Gastrocnemius medialis (tissue), 4 donors: Measurements from ENCODE around the gene PRICKLE2. TPM values are rescaled to one million over a fixed set of nuclear protein-coding genes. Genes with fewer than 3 reads are reported as not detected.

Experiments used
- ATAC-seq, 2 donors: fragments of 150-250 bp; one replicate each; pipeline ENCODE4 v1.9.1; 2016
- DNase-seq, 2 donors: peaks; one replicate each; pipeline ENCODE4 v3.0.0-alpha.2; 2019
- H3K27ac ChIP-seq, 4 donors: fragments of 200-600 bp; sonication (generic); 1 replicate in 1 of 4; 2 replicates in 3 of 4; pipeline ENCODE4 v1.5.1; 2016 to 2018; ENCODE audit warnings: mild to moderate bottlenecking in 2 of 4, moderate library complexity in 1 of 4
- H3K27me3 ChIP-seq, 3 donors: fragments of 200-600 bp; sonication (generic) in 2 of 3; 1 replicate in 1 of 3; 2 replicates in 2 of 3; pipeline versions ENCODE4 v1.5.1 to v1.6.0; 2016 to 2019; ENCODE audit warnings: mild to moderate bottlenecking in 1 of 3, moderate library complexity in 1 of 3
- H3K36me3 ChIP-seq, 2 donors: fragments of 200-600 bp; sonication (generic) in 1 of 2; one replicate each; pipeline ENCODE4 v1.5.1; 2017 to 2018
- H3K4me1 ChIP-seq, 2 donors: fragments of 200-600 bp; sonication (generic) in 1 of 2; one replicate each; pipeline ENCODE4 v1.5.1; 2016 to 2017; ENCODE audit warnings: mild to moderate bottlenecking in 2 of 2
- H3K4me3 ChIP-seq, 4 donors: fragments of 200-600 bp; sonication (generic) in 3 of 4; 1 replicate in 1 of 4; 2 replicates in 3 of 4; pipeline ENCODE4 v1.5.1; 2016 to 2019; ENCODE audit warnings: mild to moderate bottlenecking in 2 of 4
- H3K9me3 ChIP-seq, 3 donors: fragments of 200-600 bp; sonication (generic) in 2 of 3; 1 replicate in 1 of 3; 2 replicates in 2 of 3; pipeline ENCODE4 v1.5.1; 2016 to 2019
- POLR2A ChIP-seq, 2 donors: fragments of 450-650 bp; IDR thresholded peaks; one replicate each; pipeline ENCODE4 v1.6.1; 2017; ENCODE audit warnings: antibody characterized with exemption in 2 of 2, mild to moderate bottlenecking in 2 of 2, moderate library complexity in 2 of 2
- in situ Hi-C, 4 donors: fragments of 200-750 bp; cut with MboI; loops; one replicate each; pipeline versions ENCODE4 v1.15.0 to v1.8.0; 2017; ENCODE audit warnings: low sequenced_read_pairs in 4 of 4
- intact Hi-C: fragments of 100-400 bp; cut with DNase I; formaldehyde crosslinking; loops from one replicate; pipeline ENCODE4 v1.15.1; 2023; ENCODE audit warnings: low total_unique reads
- total RNA-seq, 4 donors: library from RNA; depleted of rRNA; stranded (reverse); fragments of >200 nt; gene quantifications; one replicate each; pipeline versions ENCODE4 v1.1.0 to v1.2.3, GENCODE V29; 2016
- TF ChIP-seq, protein P1 (sequence below), 5 experiments: fragments of 450-650 bp in 3 of 5; fragments of 200-600 bp in 2 of 5; sonication (generic) in 2 of 5; IDR thresholded peaks in 4 of 5; conservative IDR thresholded peaks in 1 of 5; 1 replicate in 4 of 5; 2 replicates in 1 of 5; pipeline ENCODE4 v1.5.1; 2016 to 2019; ENCODE audit warnings: antibody characterized with exemption in 5 of 5, mild to moderate bottlenecking in 3 of 5, moderate library complexity in 3 of 5

PRICKLE2 gene
- total RNA-seq, 4 donors from 2014 or later, result 3.6 to 6.7 (median 4.6) TPM

DNA sequence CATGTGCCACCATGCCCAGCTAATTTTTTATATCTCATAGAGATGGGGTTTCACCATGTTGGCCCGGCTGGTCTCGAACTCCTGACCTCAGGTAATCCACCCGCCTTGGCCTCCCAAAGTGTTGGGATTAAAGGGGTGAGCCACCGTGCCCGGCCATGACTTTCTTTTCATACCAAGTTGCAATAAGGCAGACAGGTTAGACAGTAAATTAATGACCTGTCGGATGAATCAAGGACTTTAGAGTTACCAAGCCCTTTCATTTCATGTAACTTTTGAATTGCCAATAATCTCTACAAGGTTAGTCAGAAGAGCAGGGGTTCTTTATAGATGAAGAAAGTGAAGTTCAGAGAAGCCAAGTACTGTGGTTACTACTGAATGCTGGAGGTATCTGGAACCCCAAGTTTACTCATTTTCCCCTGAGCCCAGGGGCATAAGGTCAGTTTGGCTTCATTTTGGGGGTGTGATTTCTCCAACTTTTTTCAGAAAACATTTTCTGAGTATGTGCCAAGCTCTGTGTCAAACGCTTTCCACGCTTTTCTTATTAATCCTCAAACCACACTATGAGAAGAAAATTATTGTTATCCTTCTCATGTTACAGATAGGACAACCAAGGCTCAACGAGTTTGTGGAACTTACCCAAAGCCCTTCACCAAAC, 11.9 kb downstream of the PRICKLE2 start:
- no peak for DNase-seq
- ATAC-seq, result no peak
- intact Hi-C loops, result no loop called here
- Histone ChIP-seq H3K4me1 (peaks cover 21 to 32% of the 10 kb centered on the region in 2 donors), H3K9me3 (no peaks in the 10 kb centered on the region), H3K27me3 (no peaks in the 10 kb centered on the region), H3K4me3 (no peak overlapping the region), H3K36me3 (no peaks in the 10 kb centered on the region), H3K27ac (peak overlapping the region; percentile 45 to 70 (median 64))
- in situ Hi-C loops, result no loop called here
- no peak for TF ChIP-seq POLR2A (IDR thresholded peaks at IDR 0.05)
- TF ChIP-seq, protein P1, sequence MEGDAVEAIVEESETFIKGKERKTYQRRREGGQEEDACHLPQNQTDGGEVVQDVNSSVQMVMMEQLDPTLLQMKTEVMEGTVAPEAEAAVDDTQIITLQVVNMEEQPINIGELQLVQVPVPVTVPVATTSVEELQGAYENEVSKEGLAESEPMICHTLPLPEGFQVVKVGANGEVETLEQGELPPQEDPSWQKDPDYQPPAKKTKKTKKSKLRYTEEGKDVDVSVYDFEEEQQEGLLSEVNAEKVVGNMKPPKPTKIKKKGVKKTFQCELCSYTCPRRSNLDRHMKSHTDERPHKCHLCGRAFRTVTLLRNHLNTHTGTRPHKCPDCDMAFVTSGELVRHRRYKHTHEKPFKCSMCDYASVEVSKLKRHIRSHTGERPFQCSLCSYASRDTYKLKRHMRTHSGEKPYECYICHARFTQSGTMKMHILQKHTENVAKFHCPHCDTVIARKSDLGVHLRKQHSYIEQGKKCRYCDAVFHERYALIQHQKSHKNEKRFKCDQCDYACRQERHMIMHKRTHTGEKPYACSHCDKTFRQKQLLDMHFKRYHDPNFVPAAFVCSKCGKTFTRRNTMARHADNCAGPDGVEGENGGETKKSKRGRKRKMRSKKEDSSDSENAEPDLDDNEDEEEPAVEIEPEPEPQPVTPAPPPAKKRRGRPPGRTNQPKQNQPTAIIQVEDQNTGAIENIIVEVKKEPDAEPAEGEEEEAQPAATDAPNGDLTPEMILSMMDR (IDR thresholded peaks at IDR 0.05 in 4 of 5, conservative IDR thresholded peaks at IDR 0.05 in 1 of 5), result no peak

DNA sequence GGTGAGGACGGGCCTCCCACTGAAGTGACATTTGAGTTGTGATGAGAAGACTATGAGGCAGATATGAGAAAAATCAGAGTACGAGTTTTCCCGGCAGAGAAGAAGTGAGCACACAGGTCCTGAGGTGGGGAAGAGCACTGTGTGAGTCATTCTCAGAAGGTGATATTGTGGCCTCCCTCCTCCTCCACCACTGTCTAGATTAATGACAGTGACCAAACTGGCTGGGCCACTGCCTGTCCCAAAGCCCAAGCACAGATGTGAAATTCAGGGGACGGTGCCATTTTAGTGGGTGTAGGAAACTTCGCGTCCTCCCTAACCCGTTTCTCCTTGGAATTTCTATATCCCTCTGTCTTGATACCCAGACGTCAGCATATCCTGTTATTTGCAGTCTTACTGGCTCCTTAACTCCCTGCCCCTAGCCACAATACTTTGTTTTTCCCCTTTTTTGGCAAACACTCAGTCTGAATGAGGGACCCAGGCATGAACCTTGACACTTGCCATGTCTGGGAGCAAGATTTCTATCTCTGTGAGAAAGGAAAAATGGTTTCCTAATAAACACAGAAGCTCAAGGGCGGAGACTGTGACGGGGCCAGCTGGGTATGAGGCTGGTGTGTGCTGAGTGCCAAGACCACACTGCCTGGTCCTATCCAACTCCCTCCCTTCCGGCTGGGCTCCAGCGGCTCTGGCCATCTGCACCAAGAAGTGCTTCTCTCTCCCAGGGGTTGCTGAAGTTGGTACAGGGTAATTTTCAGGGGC, 15.2 kb downstream of the PRICKLE2 start:
- intact Hi-C loops, result loop anchor here (2.0 kb wide), 1 partner anchor 19 kb away; no protein-coding TSS in a partner anchor
- no peaks in the 10 kb centered on the region for H3K27me3 ChIP-seq
- TF ChIP-seq POLR2A (IDR thresholded peaks at IDR 0.05), result no peak
- TF ChIP-seq, protein P1 (IDR thresholded peaks at IDR 0.05 in 4 of 5, conservative IDR thresholded peaks at IDR 0.05 in 1 of 5), result no peak

DNA sequence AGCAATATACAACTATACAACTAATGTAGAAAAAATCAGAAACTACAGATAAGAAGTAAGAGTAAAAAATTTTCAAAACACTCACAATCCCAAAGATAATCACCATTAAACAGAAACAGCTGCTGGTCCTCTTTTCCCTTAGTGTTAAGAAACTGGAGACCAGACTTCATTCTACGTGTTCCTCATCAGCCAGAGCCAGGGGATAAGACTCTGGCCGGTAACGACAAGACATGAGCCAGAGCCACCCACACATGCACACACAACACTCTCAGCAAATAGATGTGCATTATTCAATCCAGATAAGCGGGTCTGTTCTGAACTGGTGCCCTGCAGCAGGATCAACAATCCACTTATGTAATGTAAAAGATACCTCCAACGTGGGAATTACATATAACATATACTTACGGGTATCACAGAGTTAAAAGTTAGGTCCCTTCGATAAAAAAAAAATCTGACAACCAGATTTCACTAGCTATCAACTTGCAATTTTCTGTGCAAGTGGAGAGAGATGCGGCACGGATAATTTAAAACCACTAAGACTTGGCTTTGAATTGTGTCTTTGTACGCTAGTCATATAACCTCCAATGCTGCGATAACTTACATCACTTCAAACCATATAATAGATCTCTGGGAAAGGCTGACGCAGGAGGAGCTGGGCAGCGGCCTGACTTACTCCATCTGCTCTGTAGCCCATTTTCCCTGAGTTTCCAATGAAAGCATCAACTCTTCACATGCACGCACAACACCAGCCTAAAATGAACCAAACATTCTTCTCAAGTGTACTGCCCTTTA, 17.8 kb downstream of the PRICKLE2 start:
- no peaks in the 10 kb centered on the region for H3K9me3 ChIP-seq
- ATAC-seq (no peak), DNase-seq (no peak)
- H3K4me1 ChIP-seq, result peaks cover 7 to 13% of the 10 kb centered on the region in 2 donors
- in situ Hi-C loops, result no loop called here
- no peak overlapping the region for H3K4me3 ChIP-seq
- no peaks in the 10 kb centered on the region for H3K27me3 ChIP-seq
- no peaks in the 10 kb centered on the region for H3K36me3 ChIP-seq
- intact Hi-C loops, result loop anchor here (2.0 kb wide), 1 partner anchor 17 kb away; no protein-coding TSS in a partner anchor
- TF ChIP-seq POLR2A (IDR thresholded peaks at IDR 0.05), result no peak
- TF ChIP-seq, protein P1 (IDR thresholded peaks at IDR 0.05 in 4 of 5, conservative IDR thresholded peaks at IDR 0.05 in 1 of 5), result no peak
- H3K27ac ChIP-seq, result no peak overlapping the region

More for the DNA sequence above, 15.2 kb downstream of the PRICKLE2 start:
- H3K27ac ChIP-seq, result peak overlapping the region; percentile 51 to 69 (median 60)
- no peaks in the 10 kb centered on the region for H3K9me3 ChIP-seq
- ATAC-seq (peak; percentile 69 to 80), DNase-seq (peak; percentile 29 to 65)
- in situ Hi-C loops, result no loop called here
- no peaks in the 10 kb centered on the region for H3K36me3 ChIP-seq
- peaks cover 13 to 19% of the 10 kb centered on the region in 2 donors for H3K4me1 ChIP-seq
- no peak overlapping the region for H3K4me3 ChIP-seq

DNA sequence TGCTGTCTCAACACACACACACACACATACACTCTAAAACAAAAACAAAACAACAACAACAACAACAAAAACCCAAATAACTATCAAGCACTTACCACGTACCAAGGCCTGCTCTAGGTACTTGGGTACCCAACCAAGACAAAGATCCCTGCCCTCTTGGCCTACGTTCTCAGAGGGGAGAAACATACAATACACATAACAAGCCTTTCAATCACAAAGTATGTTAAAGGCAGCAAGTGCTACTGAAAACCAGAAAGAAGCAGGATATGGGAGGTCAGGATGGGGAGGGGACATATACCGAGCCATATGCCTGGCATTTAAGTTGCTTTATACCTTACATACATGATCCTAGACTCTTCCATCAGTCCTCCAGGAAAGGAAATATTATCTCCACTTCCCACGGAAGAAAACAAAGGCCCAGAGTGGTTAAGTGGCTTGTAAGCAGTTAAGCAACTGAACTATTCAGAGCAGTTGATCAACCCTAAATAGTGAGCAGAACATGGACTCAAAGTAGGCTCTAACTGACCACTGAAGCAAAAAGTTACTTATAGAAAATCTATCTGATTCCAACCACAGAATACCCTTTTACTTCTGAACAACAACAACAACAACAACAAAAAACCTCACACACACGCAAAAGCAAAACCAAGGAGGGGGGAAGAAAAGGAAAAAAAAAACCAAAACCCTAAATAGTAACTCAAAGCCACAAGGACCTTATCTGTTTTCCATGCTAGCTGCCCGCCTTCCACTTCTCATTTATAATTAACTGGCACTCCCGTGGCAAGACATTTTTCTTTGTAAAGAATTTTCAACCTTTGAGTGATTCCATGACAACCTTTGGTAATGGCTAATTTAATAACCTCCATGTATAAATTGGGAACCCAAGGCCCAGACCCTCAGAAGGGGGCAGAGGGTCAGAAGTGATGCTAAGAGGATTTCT, 21.0 kb downstream of the PRICKLE2 start:
- no peak overlapping the region for H3K27ac ChIP-seq
- peaks cover 0 to 4% of the 10 kb centered on the region in 2 donors for H3K4me1 ChIP-seq
- in situ Hi-C loops, result no loop called here

More for the DNA sequence above, 21.0 kb downstream of the PRICKLE2 start:
- TF ChIP-seq POLR2A (IDR thresholded peaks at IDR 0.05), result no peak
- TF ChIP-seq, protein P1 (IDR thresholded peaks at IDR 0.05 in 4 of 5, conservative IDR thresholded peaks at IDR 0.05 in 1 of 5), result no peak
- Histone ChIP-seq H3K9me3 (no peaks in the 10 kb centered on the region), H3K4me3 (no peak overlapping the region), H3K27me3 (no peaks in the 10 kb centered on the region), H3K36me3 (no peaks in the 10 kb centered on the region)
- ATAC-seq (no peak), DNase-seq (no peak)
- intact Hi-C loops, result no loop called here
